Body of pancreas (tissue), 4 donors: ENCODE results near the gene CXCL12.

ENCODE experiments used
- CTCF ChIP-seq, 7 experiments: fragments of 450-650 bp in 4 of 7; fragments of 200-600 bp in 3 of 7; sonication (generic) in 3 of 7; IDR thresholded peaks; one replicate each; pipeline ENCODE4 v1.5.1; 2016 to 2019; ENCODE audit warnings: antibody characterized with exemption in 7 of 7
- POLR2A ChIP-seq, 3 donors: fragments of 450-650 bp; IDR thresholded peaks; one replicate each; pipeline ENCODE4 v1.6.1; 2016; ENCODE audit warnings: antibody characterized with exemption in 3 of 3, mild to moderate bottlenecking in 2 of 3

- no peak for TF ChIP-seq CTCF (IDR thresholded peaks at IDR 0.05)
- no peak for TF ChIP-seq POLR2A (IDR thresholded peaks at IDR 0.05)
Observed at GRCh38 chr10:44413416-44413815, 28.5 kb upstream of the CXCL12 start.
